Activated naive CD8-positive, alpha-beta T cell treated with anti-CD3 and anti-CD28 coated beads, Interleukin-2, amount 50 U/mL, for 16 hours (primary cell): ENCODE data around the gene PPFIBP2.

ENCODE experiments used
- DNase-seq: peaks from one replicate; pipeline ENCODE4 v3.0.0-alpha.2; 2020; ENCODE audit warnings: low read depth, low spot score

PPFIBP2 gene

GRCh38 chr11:7665473-7666291 lies 151.9 kb downstream of the PPFIBP2 start:
- peak; percentile 49 for DNase-seq

GRCh38 chr11:7666292-7666866 lies 152.6 kb downstream of the PPFIBP2 start:
- no peak for DNase-seq

- DNase-seq: no peak
These were observed 153.7 kb downstream of the PPFIBP2 start for GRCh38 chr11:7667460-7667859.

- no peak for DNase-seq
These were observed 154.7 kb downstream of the PPFIBP2 start for GRCh38 chr11:7668464-7668863.

GRCh38 chr11:7668911-7669310 lies 155.1 kb downstream of the PPFIBP2 start:
- DNase-seq: no peak

GRCh38 chr11:7670641-7671040 lies 156.8 kb downstream of the PPFIBP2 start:
- no peak for DNase-seq

GRCh38 chr11:7671347-7672215 lies 157.8 kb downstream of the PPFIBP2 start:
- no peak for DNase-seq

GRCh38 chr11:7672276-7672959 lies 158.6 kb downstream of the PPFIBP2 start:
- DNase-seq: no peak

- DNase-seq: no peak
These were observed 159.3 kb downstream of the PPFIBP2 start, which contains the start of gene CYB5R2 for GRCh38 chr11:7672960-7673723. CYB5R2 (minus strand) TSS chr11:7673500; CDS start chr11:7672825, 675 bp downstream.

GRCh38 chr11:7673724-7674434 lies 160.1 kb downstream of the PPFIBP2 start:
- DNase-seq: no peak

GRCh38 chr11:7675631-7676030 lies 161.8 kb downstream of the PPFIBP2 start:
- DNase-seq: no peak

GRCh38 chr11:7677071-7677470 lies 163.3 kb downstream of the PPFIBP2 start:
- no peak for DNase-seq

GRCh38 chr11:7677796-7678201 lies 164.0 kb downstream of the PPFIBP2 start:
- no peak for DNase-seq

- no peak for DNase-seq
These were observed 169.8 kb downstream of the PPFIBP2 start for GRCh38 chr11:7683571-7683970.

GRCh38 chr11:7686761-7687160 lies 173.0 kb downstream of the PPFIBP2 start:
- DNase-seq: no peak

- DNase-seq: no peak
These were observed 173.6 kb downstream of the PPFIBP2 start for GRCh38 chr11:7687386-7687785.

GRCh38 chr11:7688238-7688826 lies 174.5 kb downstream of the PPFIBP2 start:
- DNase-seq: no peak

- DNase-seq: no peak
These were observed 175.4 kb downstream of the PPFIBP2 start for GRCh38 chr11:7689239-7689638.

- DNase-seq: no peak
These were observed 176.8 kb downstream of the PPFIBP2 start for GRCh38 chr11:7690648-7691047.
